GM19468 (cell line): Measurements from ENCODE around the gene CAMK1D.
"Not testable (repeated sequence)": the region's sequence is repeated elsewhere in the genome, so short reads cannot be mapped to it uniquely, and the experiment has no call there.

ENCODE experiments used
- ATAC-seq: cut with Tn5 transposase; IDR thresholded peaks from one replicate; pipeline ENCODE4 v1.9.1; 2021; ENCODE audit warnings: mild to moderate bottlenecking, moderate library complexity, moderate number of reproducible peaks; ENCODE audit not compliant: unreplicated experiment; ENCODE audit errors: extremely low read depth

CAMK1D gene

GRCh38 chr10:12843296-12843945 is 494.1 kb downstream of the CAMK1D start:
- no peak for ATAC-seq

DNA sequence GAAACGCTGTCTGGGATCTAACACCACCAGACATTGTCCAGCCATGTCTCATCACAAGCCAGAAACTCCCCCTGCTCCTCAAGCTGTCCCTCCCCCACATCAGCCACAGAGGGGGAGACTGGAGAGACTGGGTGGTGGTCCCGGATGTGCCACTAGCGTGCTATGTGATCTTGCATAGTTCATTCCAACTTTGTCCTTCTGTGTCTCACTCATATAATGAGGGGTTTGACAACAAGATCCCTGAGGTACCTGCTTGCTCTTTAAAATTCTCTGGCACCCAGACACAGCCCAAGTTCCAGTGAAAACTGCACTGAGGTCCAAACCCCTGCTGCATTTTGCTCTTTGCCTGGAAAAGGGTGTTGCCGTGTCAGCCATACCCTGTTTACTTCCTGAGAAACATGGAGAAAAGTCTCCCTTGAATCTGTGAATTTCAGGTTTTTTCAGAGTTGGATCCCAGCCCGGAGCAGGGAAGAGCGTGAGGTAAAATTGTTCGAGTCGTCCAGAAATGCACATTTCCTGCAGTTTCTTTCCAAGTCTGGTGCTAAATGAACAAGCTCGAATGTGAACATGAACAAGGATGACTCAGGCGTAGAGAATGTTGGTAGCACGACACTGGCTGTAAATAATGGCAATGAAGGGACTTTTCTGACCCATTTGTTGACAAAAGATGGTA is 495.6 kb downstream of the CAMK1D start:
- no peak for ATAC-seq

DNA sequence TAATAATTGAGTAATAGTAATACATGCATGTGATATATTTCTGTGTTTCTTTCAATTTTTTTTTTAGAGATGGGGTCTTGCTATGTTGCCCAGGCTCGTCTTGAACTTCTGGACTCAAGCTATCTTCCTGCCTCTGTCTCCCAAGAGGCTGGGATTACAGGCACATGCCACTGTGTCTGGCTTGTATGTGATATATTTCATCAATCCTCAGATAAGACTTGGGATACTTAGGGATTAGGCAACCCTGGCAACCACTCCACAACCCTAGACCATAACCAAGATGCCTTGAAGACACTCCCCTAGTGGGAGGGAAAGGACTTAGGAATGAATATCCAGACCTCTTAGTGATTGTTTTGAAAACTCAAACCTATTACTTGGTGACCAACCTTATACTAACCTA is 497.4 kb downstream of the CAMK1D start:
- ATAC-seq, result no peak

- ATAC-seq, result no peak
These were observed 498.1 kb downstream of the CAMK1D start for GRCh38 chr10:12847361-12847975.

GRCh38 chr10:12848439-12849173 is 499.3 kb downstream of the CAMK1D start:
- no peak for ATAC-seq

DNA sequence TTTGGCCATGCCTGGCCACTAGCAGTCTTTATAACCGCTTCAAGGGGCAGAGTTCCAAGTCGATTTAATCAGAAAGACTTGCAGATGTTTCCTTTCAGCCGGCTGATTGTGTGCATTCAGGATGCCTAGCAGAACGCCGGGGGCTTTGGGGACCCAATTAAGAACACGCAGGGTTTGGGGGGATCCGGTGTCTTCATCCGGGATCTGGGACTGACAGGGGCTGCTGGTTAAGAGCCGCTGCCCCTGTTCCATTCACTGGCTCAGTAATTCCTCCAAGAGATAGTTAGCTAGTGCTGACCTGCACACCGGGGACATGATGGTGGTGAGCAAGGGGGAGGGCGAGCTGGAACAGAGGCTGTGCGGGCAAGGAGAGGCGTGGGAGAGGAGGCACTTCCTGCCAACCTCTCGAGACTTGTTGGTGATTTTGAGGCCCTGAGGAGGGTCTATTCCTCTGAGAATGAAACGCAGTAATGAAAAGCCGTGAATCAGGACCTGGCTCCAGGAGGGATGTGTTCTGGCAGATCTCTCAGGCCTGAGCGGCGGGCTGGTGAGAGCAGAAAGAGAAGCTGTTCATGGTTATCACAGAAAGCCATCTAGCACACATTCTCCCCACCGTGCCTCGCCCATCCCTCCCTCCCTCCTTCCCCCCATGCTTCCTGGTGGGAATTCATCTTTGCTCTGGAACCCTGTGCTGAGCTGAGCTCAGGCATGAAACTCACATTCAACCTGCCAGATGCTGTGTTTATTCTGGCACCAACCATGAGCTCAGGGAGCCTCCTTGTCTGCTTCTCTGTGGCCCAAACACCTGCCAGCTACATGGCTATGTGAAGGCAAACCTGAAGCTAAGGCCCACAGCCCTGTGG is 500.2 kb downstream of the CAMK1D start:
- ATAC-seq, result no peak

GRCh38 chr10:12852687-12853086 is 503.3 kb downstream of the CAMK1D start:
- no peak for ATAC-seq

GRCh38 chr10:12854988-12855387 is 505.6 kb downstream of the CAMK1D start:
- ATAC-seq, result no peak

- ATAC-seq, result no peak
These were observed 513.1 kb downstream of the CAMK1D start for GRCh38 chr10:12862459-12862858.

- not testable (repeated sequence) for ATAC-seq
These were observed 516.2 kb downstream of the CAMK1D start for GRCh38 chr10:12865515-12865914.

DNA sequence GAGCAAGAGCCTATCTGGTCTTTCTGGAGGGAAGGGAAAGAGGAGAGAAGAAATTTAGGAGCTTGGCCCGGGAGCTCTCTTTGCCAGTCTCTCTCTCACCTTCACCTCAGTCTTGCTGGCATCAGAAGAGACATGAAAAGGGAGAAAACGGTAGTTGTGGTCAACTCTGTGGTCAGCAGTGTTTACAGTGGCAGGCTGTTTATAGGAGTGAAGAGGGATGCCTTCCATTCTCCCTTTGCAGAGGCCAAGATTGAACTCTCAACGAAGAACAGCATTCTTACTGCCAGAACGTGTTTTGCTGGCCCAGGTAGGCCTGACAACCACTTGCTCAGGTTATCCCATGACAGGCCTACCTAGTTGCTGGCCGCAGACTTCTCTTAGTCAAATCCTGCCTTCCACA is 518.9 kb downstream of the CAMK1D start:
- no peak for ATAC-seq

GRCh38 chr10:12869427-12869826 is 520.1 kb downstream of the CAMK1D start:
- no peak for ATAC-seq

DNA sequence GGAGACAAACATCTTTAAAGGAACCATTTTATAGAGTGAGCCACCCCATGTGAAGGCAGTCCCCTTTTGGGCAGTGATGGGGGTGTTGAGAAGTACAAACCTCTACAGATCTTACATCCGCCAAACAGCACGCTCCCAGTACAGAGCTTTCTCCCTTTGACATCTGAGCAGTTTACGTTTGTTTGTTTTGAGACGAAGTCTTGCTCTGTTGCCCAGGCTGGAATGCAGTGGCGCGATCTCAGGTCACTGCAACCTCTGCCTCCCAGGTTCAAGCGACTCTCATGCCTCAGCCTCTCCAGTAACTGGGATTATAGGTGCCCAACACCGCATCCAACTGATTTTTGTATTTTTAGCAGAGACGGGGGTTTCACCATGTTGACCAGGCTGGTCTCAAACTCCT is 523.2 kb downstream of the CAMK1D start:
- no peak for ATAC-seq

DNA sequence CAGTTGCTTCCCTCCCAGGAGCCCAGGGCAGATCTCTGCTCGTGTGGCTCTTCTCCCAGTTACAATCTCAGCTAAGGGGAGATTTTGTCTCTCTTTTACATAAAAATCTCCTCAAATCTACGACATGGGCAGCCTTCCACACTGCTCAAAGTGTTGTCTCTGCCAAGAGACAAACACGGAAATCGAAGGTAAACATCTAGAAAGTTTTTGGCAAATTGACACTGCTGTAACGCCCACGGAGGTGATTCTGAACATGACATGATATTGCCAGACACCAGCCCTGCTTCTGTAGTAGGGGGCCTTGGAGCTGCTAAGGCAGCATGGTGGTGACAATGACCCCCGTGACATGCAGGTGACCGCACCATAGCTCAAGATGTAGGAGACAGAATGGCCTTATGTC is 523.8 kb downstream of the CAMK1D start:
- ATAC-seq, result no peak

DNA sequence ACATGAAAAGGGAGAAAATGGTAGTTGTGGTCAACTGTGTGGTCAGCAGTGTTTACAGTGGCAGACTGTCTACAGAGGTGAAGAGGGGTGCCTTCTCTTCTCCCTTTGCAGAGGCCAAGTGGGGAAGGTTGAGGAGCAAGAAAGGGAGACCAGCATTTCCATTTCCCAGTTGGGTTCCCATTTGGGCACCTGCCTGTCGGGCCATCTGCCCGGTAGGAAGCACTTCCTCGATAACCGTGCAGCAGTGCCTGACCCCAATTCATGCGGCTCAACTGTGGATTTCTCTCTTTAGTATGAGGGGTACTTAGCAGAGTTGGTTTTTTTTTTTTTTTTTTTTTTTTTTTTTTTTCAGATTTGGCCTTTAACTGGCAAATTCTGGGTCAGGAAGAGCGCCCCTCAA is 525.2 kb downstream of the CAMK1D start:
- ATAC-seq, result no peak

GRCh38 chr10:12875100-12875499 is 525.8 kb downstream of the CAMK1D start:
- no peak for ATAC-seq

DNA sequence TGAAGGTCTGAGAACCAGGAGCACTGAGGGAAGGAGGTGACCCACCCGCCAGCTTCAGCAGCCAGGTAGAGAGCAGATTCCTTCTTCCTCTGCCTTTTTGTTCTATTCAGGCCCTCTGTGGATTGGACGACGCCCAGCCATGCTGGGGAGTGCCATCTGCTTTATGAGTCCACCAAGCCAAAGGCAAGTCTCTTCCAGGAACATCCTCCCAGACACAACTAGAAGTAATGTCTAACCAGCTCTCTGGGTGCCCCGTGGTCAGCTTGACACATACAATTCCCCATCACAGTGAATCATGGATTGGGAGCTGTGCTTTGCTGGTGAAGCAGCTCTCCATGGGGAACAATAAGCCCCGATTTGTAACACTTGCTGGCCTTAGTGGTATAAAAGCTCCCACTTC is 526.9 kb downstream of the CAMK1D start:
- no peak for ATAC-seq

DNA sequence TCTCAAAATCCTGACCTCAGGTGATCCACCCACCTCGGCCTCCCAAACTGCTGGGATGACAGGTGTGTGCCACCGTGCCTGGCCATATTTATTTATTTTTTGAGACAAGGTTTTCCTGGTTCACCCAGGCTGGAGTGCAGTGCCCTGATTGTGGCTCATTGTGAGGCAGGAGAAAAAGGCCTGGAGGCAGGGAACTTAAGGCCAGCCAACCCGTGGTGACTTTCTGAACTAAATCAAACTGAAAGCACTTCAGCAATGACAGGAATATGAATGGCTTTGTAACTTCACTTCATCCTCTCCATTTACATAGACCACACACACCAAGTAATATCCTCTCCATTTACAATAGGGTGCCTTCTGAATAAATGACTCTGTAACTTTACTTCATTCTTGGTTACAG is 527.8 kb downstream of the CAMK1D start:
- no peak for ATAC-seq

DNA sequence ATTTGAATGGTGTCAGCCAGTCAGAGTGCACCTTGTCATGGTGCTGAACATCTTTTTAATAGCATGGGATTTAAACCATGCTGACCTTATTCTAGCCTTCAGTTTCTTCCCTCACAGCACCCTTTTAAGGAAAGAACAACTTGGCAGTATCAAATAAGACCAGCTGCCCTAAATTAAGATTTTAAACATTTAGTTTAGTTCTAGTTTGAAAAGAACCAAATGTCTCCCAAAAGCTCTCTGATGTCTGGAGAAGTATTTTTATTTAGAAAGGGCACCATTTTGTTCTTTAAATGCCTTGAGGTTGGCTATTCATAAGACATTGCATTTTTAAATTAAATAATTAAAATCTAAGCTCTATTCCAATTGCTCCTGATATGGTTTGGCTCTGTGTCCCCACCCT is 531.1 kb downstream of the CAMK1D start:
- ATAC-seq, result no peak

DNA sequence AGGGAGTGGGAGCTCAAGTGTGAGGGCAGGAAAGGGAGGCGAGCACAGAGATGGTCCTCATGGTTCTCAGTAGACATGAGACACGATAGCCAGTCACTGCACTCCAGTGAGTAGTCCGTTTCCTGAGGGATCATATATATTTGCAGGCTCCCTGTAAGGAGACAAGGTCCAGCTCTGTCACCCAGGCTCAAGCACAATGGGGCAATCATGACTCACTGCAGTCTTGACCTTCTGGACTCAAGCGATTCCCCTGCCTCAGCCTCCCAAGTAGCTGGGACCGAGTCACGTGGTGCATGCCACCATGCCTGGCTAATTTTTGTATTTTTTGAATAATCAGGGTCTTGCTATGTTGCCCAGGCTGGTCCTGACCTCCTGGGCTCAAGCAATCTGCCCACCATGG is 535.5 kb downstream of the CAMK1D start:
- ATAC-seq, result no peak
